ENCODE results near the gene PAN3. TPM values are rescaled to one million over a fixed set of nuclear protein-coding genes. Genes with fewer than 3 reads are reported as not detected.
A peak's percentile ranks its signal among the peaks of the same experiment; 100 is the strongest.

Gene PAN3
- total RNA-seq, 6 donors from 2014 or later = 30.2 to 69.1 (median 34.1) TPM

- ATAC-seq (ENCODE audit: low FRiP score in 2 of 2) (no peak), DNase-seq (no peak)
- Histone ChIP-seq H3K36me3 (peaks cover 0 to 19% (median 6%) of the 10 kb centered on the region in 4 donors), H3K4me1 (peaks cover 0 to 11% (median 0%) of the 10 kb centered on the region in 4 donors), H3K27ac (no peak overlapping the region), H3K27me3 (no peaks in the 10 kb centered on the region), H3K4me3 (no peak overlapping the region), H3K9me3 (no peaks in the 10 kb centered on the region)
- 66 to 69% methylated on average over 2 of the region's 2 CpGs for WGBS, 2 donors
- TF ChIP-seq EP300 (IDR thresholded peaks at IDR 0.05) (no peak), POLR2A (IDR thresholded peaks at IDR 0.05) (no peak)
These were observed 107.1 kb downstream of the PAN3 start for GRCh38 chr13:28245465-28245864.

GRCh38 chr13:28246891-28247290, 108.5 kb downstream of the PAN3 start:
- TF ChIP-seq POLR2A (IDR thresholded peaks at IDR 0.05) (no peak), POLR2AphosphoS5 (IDR thresholded peaks at IDR 0.05) (no peak), EP300 (IDR thresholded peaks at IDR 0.05) (no peak), CTCF (IDR thresholded peaks at IDR 0.05) (no peak)
- no peaks in the 10 kb centered on the region for H3K9me3 ChIP-seq
- H3K36me3 ChIP-seq = peaks cover 0 to 8% (median 0%) of the 10 kb centered on the region in 4 donors
- ATAC-seq (ENCODE audit: low FRiP score in 2 of 2) (no peak), DNase-seq (no peak)
- H3K27ac ChIP-seq = no peak overlapping the region
- peaks cover 0 to 14% (median 0%) of the 10 kb centered on the region in 4 donors for H3K4me1 ChIP-seq
- H3K4me3 ChIP-seq = no peak overlapping the region
- WGBS, 2 donors = 93 to 95% methylated on average over 2 of the region's 2 CpGs
- H3K27me3 ChIP-seq = no peaks in the 10 kb centered on the region

GRCh38 chr13:28248080-28248479, 109.7 kb downstream of the PAN3 start:
- WGBS, 2 donors = 39 to 42% methylated on average over 1 of the region's 1 CpG
- no peak overlapping the region for H3K4me3 ChIP-seq
- peaks cover 0 to 14% (median 0%) of the 10 kb centered on the region in 4 donors for H3K4me1 ChIP-seq
- no peaks in the 10 kb centered on the region for H3K27me3 ChIP-seq
- no peak for DNase-seq
- no peak for ATAC-seq (ENCODE audit: low FRiP score in 2 of 2)
- H3K27ac ChIP-seq = peak overlapping the region in 1 of 4 donors; percentile 7
- peaks cover 0 to 8% (median 0%) of the 10 kb centered on the region in 4 donors for H3K36me3 ChIP-seq
- TF ChIP-seq EP300 (IDR thresholded peaks at IDR 0.05) (no peak), POLR2A (IDR thresholded peaks at IDR 0.05) (no peak), CTCF (IDR thresholded peaks at IDR 0.05) (no peak), POLR2AphosphoS5 (IDR thresholded peaks at IDR 0.05) (no peak)
- no peaks in the 10 kb centered on the region for H3K9me3 ChIP-seq

- DNase-seq (no peak), ATAC-seq (ENCODE audit: low FRiP score in 2 of 2) (no peak)
- Histone ChIP-seq H3K9me3 (no peaks in the 10 kb centered on the region), H3K27ac (no peak overlapping the region), H3K36me3 (peaks cover 0 to 3% (median 0%) of the 10 kb centered on the region in 4 donors), H3K4me1 (peaks cover 0 to 14% (median 0%) of the 10 kb centered on the region in 4 donors), H3K4me3 (no peak overlapping the region), H3K27me3 (no peaks in the 10 kb centered on the region)
- TF ChIP-seq POLR2A (IDR thresholded peaks at IDR 0.05) = no peak
- no peak for TF ChIP-seq POLR2AphosphoS5 (IDR thresholded peaks at IDR 0.05)
- no peak for TF ChIP-seq CTCF (IDR thresholded peaks at IDR 0.05)
- no peak for TF ChIP-seq EP300 (IDR thresholded peaks at IDR 0.05)
- WGBS, 2 donors = 83 to 91% methylated on average over 10 of the region's 10 CpGs
These were observed 112.2 kb downstream of the PAN3 start for GRCh38 chr13:28250542-28250941.

- peaks cover 0 to 7% (median 4%) of the 10 kb centered on the region in 4 donors for H3K36me3 ChIP-seq
- no peak for ATAC-seq (ENCODE audit: low FRiP score in 2 of 2)
- 74 to 79% methylated on average over 6 of the region's 6 CpGs for WGBS, 2 donors
These were observed 113.1 kb downstream of the PAN3 start for GRCh38 chr13:28251466-28251865.

More at GRCh38 chr13:28251466-28251865, 113.1 kb downstream of the PAN3 start:
- no peak overlapping the region for H3K4me3 ChIP-seq
- TF ChIP-seq POLR2A (IDR thresholded peaks at IDR 0.05) (no peak), POLR2AphosphoS5 (IDR thresholded peaks at IDR 0.05) (no peak), EP300 (IDR thresholded peaks at IDR 0.05) (no peak), CTCF (IDR thresholded peaks at IDR 0.05) (no peak)
- H3K27ac ChIP-seq = peak overlapping the region in 1 of 4 donors; percentile 7
- no peaks in the 10 kb centered on the region for H3K9me3 ChIP-seq
- no peak for DNase-seq
- peaks cover 0 to 14% (median 0%) of the 10 kb centered on the region in 4 donors for H3K4me1 ChIP-seq
- no peaks in the 10 kb centered on the region for H3K27me3 ChIP-seq
